ENCODE results near the gene DDX60. TPM values are rescaled to one million over a fixed set of nuclear protein-coding genes. Genes with fewer than 3 reads are reported as not detected.

The DDX60 gene
- total and polyA plus RNA-seq, 10 of the 15 experiments (the other 5 are each of a cell fraction or from before 2014, with no cell fraction given), result 2.7 to 28.4 (median 6.3) TPM

DNA sequence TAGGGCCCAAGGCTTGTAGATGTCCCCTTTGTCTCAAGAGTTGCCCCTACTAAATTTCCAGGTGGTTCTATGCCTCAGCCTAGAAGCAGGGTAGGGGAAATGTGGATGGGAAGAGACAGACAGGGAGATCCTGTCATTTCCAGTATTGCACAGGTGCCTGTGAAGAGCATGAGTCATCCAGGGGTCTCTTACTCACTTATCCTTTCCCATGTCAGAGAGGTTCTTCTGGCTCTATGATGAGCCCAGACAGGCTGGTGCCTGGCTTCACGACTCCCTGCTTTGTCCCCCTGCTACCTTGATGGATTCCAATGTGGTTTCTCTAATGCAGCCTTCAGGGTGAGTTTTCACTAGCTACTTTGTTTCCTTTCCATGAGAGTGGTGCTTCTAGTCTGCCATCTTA, 35.2 kb upstream of the DDX60 start (continued):
- no peak for TF ChIP-seq KLF5 (IDR thresholded peaks at IDR 0.05; ENCODE audit: partially characterized antibody)
- no peak for TF ChIP-seq PKNOX1 (IDR thresholded peaks at IDR 0.05)
- TF ChIP-seq GABPA (IDR thresholded peaks at IDR 0.05; ENCODE audit: low read depth), result no peak
- TF ChIP-seq RAD51 (IDR thresholded peaks at IDR 0.05), result no peak
- no peak for TF ChIP-seq ZNF592 (IDR thresholded peaks at IDR 0.05)

DNA sequence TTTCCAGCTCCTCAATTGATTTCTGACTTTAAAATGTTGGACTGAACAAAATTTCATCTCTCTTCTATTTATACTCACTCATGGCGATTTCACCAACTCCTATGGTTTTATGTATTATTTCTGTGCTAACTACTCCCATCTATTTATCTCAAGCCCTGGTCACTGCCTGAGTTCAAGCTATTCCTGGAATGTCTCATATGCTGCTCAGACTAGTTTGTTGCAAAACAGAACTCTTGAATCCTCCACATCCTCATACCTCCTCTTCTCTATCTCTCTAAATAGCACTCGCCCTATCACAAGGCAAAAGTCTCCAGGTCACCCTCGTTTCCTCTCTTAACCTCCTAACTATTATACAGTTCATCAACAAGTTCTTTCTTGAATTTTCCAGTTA, 19.0 kb upstream of the DDX60 start:
- no peak overlapping the region for H3K4me3 ChIP-seq
- H3K27me3 ChIP-seq (replicated peaks in 1 of 2; ENCODE audit: control insufficient read depth in 2 of 2, insufficient read depth in 2 of 2, low read length in 1 of 2), result no peaks in the 10 kb centered on the region
- ATAC-seq, result no peak
- no TSS peak for BruUV-seq (replicated peaks)
- H3K27ac ChIP-seq (ENCODE audit: control insufficient read depth, insufficient read depth), result no peak overlapping the region
- intact Hi-C loops (cut with micrococcal nuclease; ENCODE audit: unreplicated experiment), result no loop called here
- no peak for TF ChIP-seq POLR2AphosphoS2 (IDR thresholded peaks at IDR 0.05; ENCODE audit: low read depth, low read length)
- no peak for TF ChIP-seq NFXL1 (IDR thresholded peaks at IDR 0.05; ENCODE audit: borderline replicate concordance)
- TF ChIP-seq MYC (IDR thresholded peaks at IDR 0.05; ENCODE audit: insufficient read depth, insufficient read length, insufficient replicate concordance, low read length, severe bottlenecking), result no peak
- POLR2A ChIA-PET, result no interaction called here
- RAD21 ChIA-PET (ENCODE audit: unreplicated experiment), result no interaction called here
- WGBS (ENCODE audit: insufficient coverage, insufficient replicate concordance, low lambda C conversion rate, missing lambda C conversion rate), result 44% methylated on average over 3 of the region's 3 CpGs
- no peaks in the 10 kb centered on the region for H3K36me3 ChIP-seq (ENCODE audit: control insufficient read depth in 2 of 2, insufficient read depth in 2 of 2, low read length in 1 of 2)
- no peaks in the 10 kb centered on the region for H3K9me3 ChIP-seq (replicated peaks; ENCODE audit: control insufficient read depth, insufficient read depth, low read length)
- DNase-seq (ENCODE audit: low read depth, low spot score), result no peak
- CTCF ChIA-PET, result no interaction called here
- in situ Hi-C loops (cut with MboI), result no loop called here
- H3K79me2 ChIP-seq (ENCODE audit: control insufficient read depth, insufficient read depth, low read length), result no peaks in the 10 kb centered on the region
- SMC1A ChIA-PET (ENCODE audit: uncharacterized antibody, unreplicated experiment), result interaction anchor here (1.0 kb wide), 2 partner anchors 11 to 83 kb away, joined by 3 read pairs; no protein-coding TSS in a partner anchor
- no peak overlapping the region for H3K4me2 ChIP-seq (ENCODE audit: control insufficient read depth, insufficient read depth)
- H4K20me1 ChIP-seq (ENCODE audit: control insufficient read depth, insufficient read depth), result no peaks in the 10 kb centered on the region
- no peak overlapping the region for H3K9ac ChIP-seq (ENCODE audit: control insufficient read depth, insufficient read depth, low read length)
- no peaks in the 10 kb centered on the region for H3K4me1 ChIP-seq (ENCODE audit: control insufficient read depth, insufficient read depth, low read length)
- no peak overlapping the region for H2AFZ ChIP-seq (ENCODE audit: control insufficient read depth, low read depth, low read length)
- FAIRE-seq, result no peak
